Activated CD8-positive, alpha-beta memory T cell treated with anti-CD3 and anti-CD28 coated beads, Interleukin-2, amount 50 U/mL, for 4 hours (primary cell): ENCODE results near the gene CFAP58.

Experiments
- DNase-seq: peaks from one replicate; pipeline ENCODE4 v3.0.0-alpha.2; 2020

Gene CFAP58

DNA sequence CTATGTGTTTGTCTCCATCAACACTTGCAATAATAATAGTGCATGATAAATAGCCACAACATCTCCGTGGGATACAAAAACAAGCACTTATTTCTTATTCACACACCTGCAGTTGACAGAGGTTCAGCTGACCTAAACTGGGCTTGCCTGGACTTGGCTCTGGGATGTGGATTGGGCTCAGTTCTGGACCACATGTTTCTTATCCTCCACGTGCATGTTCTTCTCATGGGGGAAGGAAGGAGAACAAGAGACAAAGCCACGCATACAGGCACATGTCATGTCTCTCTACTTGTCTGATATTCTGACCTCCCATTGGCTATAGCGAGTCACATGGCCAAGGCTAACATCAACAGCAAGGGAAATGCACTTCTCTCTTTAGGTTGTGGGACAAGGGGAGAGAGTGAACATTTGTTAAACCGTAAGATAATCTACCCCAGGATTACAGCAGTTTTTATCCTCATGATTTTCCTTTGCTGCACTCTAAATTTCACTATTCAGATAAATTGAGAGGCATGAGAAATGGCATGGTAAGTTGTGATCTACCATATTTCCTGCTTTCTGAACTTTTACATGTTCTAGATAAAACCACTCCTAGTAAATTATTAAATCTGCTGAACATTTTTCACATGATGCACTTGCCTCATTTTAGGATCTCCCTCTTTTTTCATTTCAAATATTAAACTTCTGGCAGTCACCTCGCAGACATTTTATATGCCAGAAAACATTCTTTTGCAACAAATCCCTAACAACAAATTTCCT lies 33.7 kb downstream of the CFAP58 start:
- no peak for DNase-seq

DNA sequence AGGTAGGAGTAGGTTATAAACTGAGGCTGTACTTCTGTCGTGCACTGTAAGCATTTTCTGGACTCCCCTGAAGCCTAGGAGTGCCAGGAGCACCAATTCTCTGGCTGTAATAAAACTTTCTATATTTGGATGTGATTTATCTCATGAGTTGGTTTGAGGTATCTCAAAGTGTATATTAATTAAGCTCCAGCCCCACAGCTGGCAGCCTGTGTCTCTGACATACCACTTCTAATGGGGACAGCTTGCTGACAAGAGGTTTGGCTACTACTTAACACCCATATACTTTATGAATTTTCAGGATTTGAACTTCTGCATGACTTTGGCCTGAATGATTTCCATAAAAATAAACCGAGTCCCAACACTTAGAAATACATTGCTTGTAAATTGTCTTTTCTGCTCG lies 35.2 kb downstream of the CFAP58 start:
- no peak for DNase-seq

DNA sequence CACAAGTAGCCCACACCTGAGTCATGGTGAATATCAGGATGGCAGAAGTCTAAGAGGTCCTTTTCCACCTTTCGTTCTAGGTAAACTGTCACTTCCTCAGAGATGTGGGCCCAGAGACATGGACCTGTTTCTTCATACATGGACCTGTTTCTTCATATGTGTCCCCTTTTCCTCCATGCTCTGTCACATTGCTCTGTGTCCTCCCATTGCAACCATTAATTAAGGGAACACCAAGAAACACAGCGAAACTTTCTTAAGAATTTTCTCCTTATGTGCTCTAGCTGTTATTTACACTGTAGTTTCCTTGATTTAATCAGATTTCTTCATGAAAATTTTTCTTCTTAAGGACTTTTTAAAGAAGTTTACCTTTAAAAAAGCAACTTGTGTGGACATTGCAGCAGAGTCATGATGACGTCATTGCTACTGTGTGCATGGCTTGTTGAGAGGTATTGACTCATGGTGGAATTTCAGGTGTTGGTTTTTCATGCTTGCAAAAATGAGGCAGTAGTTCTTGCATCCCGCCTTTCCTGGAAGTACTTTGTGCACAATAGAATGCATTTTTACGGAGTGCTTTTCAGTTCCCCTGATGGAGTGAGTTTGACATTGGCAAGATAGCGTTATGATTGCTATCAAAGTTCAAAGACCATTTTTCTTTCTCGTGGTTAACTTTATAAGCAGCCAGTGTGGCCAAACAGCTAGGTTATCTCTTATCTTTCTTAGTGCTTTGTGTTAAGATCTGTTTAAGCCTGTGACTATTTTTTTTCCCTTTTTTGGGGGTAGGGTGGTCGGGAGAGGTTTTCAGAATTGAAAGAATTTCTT lies 37.7 kb downstream of the CFAP58 start:
- DNase-seq: no peak

DNA sequence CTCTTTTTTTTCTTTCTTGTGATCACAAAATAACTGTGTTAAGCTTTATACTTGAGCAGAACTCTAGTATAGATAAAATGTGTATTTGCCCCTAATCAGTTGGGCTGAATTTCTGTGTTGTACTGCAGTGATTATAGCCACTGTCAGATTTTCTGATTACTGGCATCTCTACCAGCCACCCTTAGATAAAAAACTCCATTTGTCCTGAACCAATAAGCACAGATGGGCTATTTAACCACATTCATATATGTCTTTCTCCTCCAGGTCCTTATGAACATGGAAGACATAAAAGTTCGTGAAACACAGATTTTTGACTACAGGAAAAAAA lies 38.3 kb downstream of the CFAP58 start:
- no peak for DNase-seq

DNA sequence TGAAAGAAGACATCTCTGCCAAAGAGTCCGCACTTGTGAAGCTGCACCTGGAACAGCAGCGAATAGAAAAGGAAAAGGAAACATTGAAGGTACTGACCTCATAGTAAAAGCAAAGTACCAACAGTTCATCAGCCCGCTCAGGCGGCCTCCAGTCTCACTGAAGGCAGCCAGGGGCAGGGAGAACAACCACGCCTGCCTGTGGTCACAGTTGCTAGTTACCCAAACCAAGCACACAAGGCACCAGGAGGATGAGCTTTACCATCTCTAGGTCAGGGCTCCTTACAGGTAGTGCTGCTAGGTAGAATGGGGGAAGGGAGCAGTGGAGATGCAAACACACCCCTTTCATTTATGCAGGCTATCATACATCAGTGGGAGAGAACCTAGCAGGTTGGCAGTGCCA lies 39.8 kb downstream of the CFAP58 start:
- no peak for DNase-seq

DNA sequence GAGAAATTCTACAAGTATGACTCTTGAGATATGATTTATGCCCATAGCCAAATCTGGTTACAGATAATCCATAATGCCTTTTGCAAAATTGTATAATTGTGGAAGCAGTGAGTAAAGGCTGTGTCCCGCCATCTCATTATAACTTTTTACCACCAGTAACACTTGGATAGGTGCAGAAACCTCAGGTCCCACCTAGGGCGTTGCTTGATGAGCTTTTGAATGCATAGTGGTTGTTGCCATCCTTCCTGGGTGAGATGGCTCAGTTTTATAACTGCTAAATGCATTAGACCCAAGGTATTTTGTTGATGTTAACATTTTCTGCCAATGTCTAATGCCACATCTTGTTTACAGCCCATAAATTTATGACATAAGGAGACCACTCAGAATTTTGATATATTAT lies 42.9 kb downstream of the CFAP58 start:
- no peak for DNase-seq

DNA sequence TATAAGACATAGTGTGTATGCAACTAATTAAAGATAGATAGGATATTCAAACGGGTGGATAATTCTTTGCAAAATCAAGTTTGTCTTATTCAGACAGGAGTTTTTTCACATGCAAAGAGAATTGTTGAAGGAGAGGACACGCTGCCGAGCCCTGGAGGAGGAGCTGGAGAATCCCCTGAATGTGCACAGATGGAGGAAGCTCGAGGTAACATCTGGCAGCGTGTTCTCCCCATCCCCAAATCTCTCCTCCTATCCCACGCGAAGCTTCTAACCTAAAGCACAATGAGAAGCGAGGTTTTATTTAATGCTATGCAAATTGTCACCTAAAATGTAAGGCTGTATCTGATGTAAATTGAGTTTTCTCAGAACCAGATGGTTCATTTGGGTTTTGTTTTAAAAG lies 50.0 kb downstream of the CFAP58 start:
- DNase-seq: no peak

DNA sequence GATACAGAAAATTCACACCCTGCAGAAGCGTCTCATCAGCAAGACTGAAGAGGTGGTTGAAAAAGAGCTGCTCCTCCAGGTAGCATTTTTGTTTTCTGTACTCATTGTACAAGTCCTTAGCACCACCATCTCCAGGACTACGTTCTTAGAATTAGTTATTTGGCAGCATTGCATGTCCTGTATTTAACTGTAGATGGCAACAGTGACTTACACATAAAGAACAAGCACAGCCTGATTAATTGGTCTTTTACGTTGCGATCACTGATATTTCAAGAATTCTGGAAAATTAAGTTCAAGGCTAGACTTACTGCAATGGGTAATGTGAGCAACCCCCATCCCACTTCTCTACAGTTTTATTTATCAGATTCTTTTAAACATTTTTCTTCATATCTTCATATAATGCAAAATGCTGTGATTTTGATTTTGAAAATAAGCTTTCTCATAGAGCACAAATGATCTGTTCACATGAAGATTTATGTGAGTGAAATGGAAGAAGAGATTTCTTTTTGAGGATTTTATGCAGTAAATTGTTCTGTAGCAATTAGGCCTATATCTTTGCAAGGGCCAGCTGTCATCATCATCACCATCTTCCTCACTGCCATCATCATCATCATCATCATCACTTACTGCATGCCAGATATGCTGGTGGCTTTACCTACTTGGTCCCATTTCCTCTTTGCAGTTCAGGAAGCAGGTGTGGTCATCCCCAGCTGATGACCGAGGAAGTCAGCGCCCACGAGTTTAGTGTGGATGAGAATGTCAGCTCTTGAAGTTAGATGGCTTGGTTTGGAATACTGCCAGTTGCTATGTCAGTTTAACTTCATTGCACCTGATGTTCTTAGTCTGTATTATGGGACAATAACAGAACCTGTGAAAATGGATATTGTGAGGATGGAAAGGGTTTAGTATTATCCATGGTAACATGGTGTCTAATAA lies 53.4 kb downstream of the CFAP58 start:
- no peak for DNase-seq

DNA sequence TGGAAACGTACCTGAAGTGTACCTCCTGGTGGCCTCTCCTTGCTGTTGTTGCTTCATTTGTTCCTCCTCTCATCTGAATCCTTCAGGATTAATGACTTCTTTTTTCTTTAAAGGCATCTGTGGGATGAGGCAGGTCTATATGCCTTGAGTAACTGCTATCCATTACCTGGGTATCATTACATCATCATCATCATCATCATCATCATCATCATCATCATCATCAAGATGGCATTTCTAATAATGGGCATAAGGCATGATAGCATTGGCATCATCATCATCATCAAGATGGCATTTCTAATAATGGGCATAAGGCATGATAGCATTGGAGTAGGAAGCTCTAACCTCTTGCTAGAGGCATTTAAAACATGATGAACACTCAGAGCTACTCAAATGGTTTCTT lies 59.9 kb downstream of the CFAP58 start:
- no peak for DNase-seq

DNA sequence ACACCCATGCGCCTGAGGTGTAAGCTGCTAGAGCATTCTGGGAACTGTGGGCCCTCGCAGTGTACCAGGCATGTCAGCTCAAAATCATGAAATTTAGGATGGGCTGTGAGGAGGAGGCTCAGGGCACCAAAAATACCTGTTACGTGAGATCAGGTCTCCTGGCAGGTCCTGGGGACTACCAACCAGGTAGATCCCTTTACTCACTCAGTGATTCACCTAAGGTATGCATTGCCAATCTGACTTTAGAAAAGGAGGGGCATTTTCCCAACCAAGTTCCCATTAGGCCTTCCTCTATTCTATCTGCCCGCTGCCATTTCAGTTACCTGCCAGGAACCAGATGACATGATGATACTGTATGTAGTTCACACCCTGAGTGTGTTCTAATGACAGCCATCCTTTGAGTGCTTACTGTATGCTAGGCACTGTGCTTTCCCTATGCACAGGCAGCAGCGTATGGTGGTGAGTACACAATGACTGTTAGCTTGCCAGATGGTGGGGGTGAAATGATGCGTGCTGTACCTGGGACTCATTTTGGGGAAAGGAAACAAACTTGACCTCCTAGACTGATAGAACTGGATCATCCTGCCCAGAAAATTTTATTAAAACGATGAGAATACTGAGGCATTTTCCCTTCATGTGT lies 62.0 kb downstream of the CFAP58 start:
- no peak for DNase-seq

DNA sequence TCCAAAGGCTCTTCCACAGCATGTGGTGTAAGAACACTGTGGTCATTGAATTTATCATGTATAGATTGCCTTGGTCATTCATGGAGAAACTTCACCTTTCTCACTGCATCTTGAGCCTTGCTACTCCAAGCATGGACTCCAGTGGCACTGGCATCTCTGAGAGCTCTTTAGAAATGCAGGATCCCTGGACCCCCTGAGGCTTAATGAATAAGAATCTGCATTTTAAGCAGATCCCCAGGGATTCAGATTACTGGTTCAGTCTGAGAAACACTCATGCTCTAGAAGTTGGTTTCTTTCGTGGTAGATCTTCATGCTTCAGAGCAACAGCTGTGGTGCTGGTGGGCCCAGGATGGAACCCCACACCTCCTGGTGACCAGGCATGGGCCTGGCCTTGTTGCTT lies 63.2 kb downstream of the CFAP58 start:
- no peak for DNase-seq

DNA sequence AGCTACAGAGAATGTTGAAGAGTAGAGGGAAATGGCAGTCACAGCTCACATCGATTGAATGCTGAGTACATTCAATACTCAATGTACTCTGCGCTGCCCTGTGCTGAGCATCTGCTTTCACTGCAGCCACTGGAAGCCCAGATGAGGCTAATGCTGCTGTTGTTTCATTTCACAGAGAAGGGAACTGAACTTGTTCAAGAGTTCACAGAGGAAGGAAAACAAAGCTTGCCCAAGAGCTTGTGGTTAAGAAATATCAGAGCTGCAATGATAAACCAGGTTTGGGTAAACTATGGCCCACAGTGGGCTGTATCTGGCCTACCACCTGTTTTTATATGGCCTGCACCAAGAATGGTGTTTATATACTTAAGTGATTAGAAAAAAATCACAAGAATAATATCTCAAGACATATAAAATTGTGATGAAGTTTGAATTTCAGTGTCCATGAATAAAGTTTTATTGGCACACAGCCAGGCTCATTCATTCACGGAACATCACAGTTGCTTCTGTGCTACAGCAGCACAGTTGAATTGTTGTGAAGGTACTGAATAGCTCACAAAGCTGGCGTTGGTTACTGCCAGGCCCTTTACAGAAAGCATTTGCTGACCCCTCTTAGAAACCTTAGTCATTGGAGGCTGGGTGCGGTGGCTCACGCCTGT lies 64.1 kb downstream of the CFAP58 start:
- no peak for DNase-seq

DNA sequence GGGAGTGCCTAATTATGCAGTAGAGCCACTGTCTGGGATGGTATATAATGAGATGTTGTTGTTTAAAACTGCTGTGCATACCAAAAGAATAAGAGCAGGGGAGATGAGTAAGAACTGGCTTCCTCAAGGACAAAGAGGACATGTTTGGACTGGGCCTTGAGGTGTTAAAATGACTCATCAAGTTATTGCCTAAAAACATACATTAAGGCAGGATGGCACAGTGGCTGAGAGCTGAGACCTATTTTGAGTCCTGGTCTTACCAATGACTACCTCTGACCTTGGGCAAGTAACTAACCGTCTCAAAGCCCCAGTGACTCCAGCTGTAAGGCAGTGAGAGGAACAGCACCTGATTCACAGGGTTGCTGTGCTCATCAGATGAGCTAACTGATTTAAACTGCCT lies 71.1 kb downstream of the CFAP58 start:
- no peak for DNase-seq

DNA sequence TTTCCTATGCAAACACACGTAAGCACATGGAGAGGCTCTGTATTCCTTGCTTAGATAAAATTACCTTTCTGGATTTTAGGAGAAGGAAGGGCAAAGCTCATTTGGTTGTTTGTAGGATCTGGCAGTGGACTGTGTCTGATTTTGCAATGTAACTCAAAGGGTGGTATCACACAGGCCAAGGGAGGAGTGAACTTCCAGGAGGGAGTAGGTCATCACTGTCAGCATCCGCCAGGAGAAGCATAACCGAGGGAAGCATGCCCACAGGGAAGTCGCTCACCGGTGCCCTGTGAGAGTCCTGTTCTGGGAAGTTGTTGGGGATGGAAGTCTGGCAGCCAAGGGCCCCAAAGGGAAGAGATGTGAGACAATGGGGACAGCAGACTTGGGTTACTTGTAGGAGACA lies 74.4 kb downstream of the CFAP58 start:
- no peak for DNase-seq

DNA sequence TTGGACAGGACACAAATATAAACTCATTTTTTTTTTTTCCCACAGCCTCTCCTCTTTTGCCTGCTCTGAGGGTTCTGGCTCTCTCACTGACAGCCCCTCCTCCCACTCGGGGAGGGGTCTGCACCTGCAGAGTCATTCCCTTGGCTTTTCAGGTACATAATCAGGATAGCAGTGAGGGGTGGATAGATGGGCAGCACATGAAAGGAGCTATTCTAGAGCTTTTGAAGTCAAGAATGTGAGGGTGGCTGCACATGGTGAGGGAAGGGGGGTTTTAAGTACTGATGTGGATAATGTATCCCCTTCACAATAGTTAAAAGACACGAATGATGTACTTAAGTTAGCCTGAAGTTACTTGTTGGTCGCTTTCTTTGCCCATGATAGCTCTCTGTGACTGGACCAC lies 76.2 kb downstream of the CFAP58 start:
- no peak for DNase-seq

DNA sequence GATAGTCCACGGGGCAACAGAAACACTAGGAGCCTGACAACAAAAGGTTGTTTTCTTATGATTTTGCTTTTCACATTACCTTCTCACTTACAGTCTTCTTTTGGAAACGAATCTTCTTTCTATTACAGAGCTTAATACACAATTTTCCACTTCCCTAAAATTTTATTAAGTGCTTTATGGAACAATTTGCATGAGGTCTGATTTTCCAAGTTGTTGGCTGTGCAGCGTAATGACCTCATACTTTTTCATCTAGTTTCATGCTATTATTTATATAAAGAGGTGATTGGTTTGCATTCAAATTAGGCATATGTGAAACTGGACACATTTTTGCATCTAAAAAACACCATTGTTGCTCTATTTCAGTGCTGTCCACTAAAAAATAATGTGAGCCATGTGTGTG lies 76.7 kb downstream of the CFAP58 start:
- no peak for DNase-seq

DNA sequence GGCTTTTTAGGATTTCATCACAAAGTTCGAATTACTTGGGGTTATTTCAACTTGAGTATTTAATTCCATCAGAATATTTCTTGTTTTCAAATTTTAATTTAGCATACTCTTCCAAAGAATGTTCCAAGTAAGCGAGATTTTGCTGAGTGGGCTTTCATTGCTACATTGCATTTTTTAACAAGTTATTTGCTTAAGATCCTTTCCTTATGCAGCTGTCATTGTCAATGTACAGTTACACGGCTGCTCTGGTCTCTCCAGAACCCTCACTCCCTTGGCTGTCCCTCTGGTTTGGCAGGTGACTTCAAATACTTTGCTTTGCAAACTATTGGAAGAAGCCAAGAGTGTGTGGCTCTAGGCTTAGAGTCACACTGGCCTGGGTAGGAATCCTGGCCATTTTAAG lies 80.0 kb downstream of the CFAP58 start:
- no peak for DNase-seq

DNA sequence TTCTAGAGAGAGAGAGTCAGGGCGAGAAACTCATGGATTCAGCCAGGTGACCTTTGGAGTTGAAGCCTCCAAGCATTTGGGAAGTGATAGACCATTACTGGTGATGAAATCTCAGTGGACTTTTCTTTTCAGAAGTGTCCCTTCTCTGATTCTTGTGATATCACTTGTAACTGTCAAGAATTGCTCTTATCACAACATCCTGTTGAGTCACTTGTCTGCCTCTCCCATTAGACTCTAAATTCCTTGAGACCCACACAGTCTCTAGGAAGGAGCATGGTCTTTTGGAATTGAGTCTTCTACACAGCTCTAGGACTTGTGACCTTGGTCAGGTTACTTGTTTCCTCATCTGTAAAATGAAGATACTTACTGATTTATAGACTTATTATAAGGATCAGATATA lies 81.0 kb downstream of the CFAP58 start:
- DNase-seq: no peak

DNA sequence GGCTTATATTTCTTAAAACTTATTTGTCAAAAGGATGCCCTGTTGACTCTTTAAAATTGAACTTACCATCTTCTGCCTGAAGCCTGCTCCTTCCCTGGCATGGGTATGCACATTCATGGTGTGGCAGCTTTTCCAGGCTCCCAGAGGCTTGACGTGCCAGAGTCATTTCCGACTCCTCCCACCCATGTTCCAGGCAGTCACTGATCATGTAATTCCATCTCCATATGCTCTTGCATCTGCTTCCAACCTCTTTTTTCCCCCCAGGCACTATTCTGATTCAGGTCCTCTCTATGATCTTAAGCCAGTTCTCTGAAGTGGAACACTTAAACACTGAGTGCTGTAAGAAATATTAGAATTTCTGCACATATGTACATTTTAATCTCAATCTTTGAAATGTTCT lies 82.2 kb downstream of the CFAP58 start:
- no peak for DNase-seq

DNA sequence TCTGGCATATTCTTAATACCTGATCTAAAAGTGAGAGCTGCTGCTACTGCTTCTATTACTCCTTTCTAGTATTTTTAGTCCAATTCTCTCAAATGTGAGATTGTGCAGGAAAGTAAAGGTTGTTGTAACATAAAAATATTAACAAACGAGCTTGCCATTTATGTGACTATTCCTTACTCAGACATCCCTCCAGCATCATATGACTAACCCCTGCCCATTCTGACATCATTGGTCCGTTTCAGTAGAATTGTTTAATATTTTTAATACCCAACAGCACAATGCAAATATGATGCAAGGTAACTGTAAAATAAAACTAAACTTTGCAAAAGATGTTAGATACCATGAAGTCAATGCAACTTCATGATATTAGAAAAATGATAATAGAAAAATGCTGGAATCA lies 83.6 kb downstream of the CFAP58 start:
- DNase-seq: no peak

DNA sequence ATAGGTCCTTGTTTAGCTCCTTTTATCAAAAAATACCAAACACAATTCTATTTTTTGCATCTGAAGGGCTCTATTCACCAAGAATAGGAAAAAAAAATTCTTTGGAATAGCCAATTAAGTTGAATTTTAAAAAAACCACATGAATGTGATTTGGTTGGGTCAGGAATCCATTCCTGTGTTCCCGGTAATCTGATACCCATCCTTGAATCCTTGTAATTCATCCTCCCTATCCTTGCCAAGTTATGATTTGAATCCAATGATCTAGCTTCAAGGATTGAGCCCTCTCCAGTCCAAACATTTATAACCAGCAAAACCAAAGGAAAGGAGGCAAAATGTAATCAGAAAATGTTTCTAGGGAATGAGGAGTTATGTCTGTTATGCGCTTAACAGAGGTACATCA lies 86.6 kb downstream of the CFAP58 start:
- DNase-seq: no peak

DNA sequence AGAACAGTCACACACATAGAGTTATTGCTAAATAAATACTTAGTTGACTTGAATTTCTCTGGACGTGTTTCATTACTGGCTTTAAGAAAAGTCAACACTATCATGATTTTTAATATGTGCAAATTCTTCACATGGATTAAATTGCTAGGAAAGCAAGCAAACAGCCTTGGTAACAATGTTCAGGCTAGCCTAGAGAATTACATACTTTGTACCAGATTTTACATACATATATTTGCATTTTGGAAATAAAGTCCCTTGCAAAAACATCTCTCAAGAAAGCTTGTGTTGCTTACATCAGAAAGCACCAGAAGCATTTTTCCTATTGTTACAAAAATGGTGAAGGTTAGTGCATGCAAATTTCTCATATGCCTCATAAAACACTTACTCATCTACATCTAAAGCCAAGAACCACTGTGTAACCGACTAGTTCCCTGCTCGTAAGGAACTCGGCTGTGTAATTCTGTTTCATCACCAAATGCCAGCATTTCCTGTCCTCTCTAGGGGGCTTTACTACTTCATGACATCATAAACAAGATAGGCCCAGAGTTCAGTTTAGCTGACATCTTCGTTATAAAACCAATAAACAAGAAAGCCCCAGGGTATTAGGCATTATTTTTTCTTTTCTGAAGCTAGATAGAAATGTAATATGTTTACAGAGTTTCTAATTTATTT lies 87.8 kb downstream of the CFAP58 start:
- no peak for DNase-seq
